DND-41 (cell line): ENCODE measurements around the gene PSMC2.
"Not testable (repeated sequence)": the region's sequence is repeated elsewhere in the genome, so short reads cannot be mapped to it uniquely, and the experiment has no call there.

Experiments
- ATAC-seq: fragments of 200-7000 bp; cut with Tn5 transposase; 3 replicates; pipeline ENCODE4 v1.9.1; 2021; ENCODE audit warnings: low read depth; ENCODE audit not compliant: insufficient read depth
- DNase-seq: peaks from one replicate; pipeline ENCODE4 v3.0.0-alpha.2; 2020
- H2AFZ ChIP-seq: 2 replicates; pipeline ENCODE4 v1.6.0; 2012; ENCODE audit warnings: low read depth, low read length
- H3K27ac ChIP-seq: 2 replicates; pipeline ENCODE4 v1.5.1; 2012; ENCODE audit warnings: low read length, inconsistent platforms
- H3K27me3 ChIP-seq: fragments of 200-600 bp; sonication (generic); 2 replicates; pipeline ENCODE4 v1.6.0; 2012; ENCODE audit warnings: low read length, mild to moderate bottlenecking, inconsistent platforms; ENCODE audit not compliant: insufficient read depth, poor library complexity
- H3K36me3 ChIP-seq: 2 replicates; pipeline ENCODE4 v1.5.1; 2012; ENCODE audit warnings: low read length, inconsistent platforms; ENCODE audit not compliant: insufficient read depth
- H3K4me1 ChIP-seq: 2 replicates; pipeline ENCODE4 v1.5.1; 2012; ENCODE audit warnings: mild to moderate bottlenecking, low read length; ENCODE audit not compliant: insufficient read depth
- H3K4me2 ChIP-seq: 2 replicates; pipeline ENCODE4 v1.6.0; 2012; ENCODE audit warnings: mild to moderate bottlenecking, moderate library complexity, low read length, inconsistent platforms; ENCODE audit not compliant: insufficient read depth
- H3K4me3 ChIP-seq, 2 experiments: fragments of 200-600 bp in 1 of 2; shearing (Covaris generic) in 1 of 2; 2 replicates each; pipeline ENCODE4 v1.5.1; 2012 to 2016; ENCODE audit warnings: inconsistent platforms in 2 of 2, low read length in 2 of 2, mild to moderate bottlenecking in 2 of 2, low read depth in 1 of 2, moderate library complexity in 1 of 2
- H3K79me2 ChIP-seq: 2 replicates; pipeline ENCODE4 v1.6.0; 2012; ENCODE audit warnings: low read length, inconsistent platforms; ENCODE audit not compliant: insufficient read depth
- H3K9ac ChIP-seq: 2 replicates; pipeline ENCODE4 v1.6.0; 2012; ENCODE audit warnings: low read depth, mild to moderate bottlenecking, inconsistent platforms, low read length, moderate library complexity
- H3K9me3 ChIP-seq: 2 replicates; pipeline ENCODE4 v1.5.1; 2012; ENCODE audit warnings: low read length, moderate library complexity, mild to moderate bottlenecking, inconsistent platforms; ENCODE audit not compliant: insufficient read depth, severe bottlenecking
- H4K20me1 ChIP-seq: 2 replicates; pipeline ENCODE4 v1.6.0; 2012; ENCODE audit warnings: low read length; ENCODE audit not compliant: insufficient read depth
- CTCF ChIP-seq: IDR thresholded peaks from 2 replicates; pipeline ENCODE4 v1.5.1; 2012; ENCODE audit warnings: borderline replicate concordance, low read length, moderate library complexity, mild to moderate bottlenecking; ENCODE audit not compliant: poor library complexity, severe bottlenecking; ENCODE audit errors: extremely low read depth
- EZH2 ChIP-seq: IDR thresholded peaks from 3 replicates; pipeline ENCODE4 v1.6.1; 2012; ENCODE audit warnings: borderline replicate concordance, low read depth, mild to moderate bottlenecking, moderate library complexity, low read length, inconsistent platforms; ENCODE audit not compliant: severe bottlenecking

Gene PSMC2

DNA sequence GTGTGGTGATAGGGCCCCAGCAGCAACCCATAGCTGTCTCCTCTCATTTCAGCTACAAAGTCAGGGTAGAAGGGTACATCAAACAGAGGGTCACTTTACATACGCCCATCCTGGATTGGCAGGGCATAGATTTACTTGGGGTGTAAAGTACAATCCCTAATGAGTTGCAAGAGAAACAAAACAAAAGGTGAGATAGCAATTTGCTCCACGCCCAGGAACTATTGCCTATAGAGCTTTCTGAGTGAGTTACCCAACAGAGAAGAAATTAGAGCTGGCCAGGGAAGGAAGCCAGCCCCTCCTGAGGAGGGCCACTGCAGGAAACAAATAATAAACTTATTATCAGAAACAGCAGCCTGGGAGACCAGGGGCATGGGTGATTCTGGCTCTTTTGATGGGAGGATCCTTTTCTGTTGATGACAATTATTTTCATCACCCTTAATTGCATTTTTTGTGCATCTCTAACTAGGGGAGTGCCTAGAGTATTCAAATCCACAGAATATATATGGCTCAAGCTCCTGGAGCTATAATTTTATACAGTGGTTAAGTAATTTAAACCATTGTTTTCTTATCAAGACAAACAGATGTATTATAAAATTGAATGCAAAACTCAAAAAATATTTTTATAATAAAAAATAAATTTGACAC lies 51.2 kb downstream of the PSMC2 start:
- DNase-seq (no peak), ATAC-seq (no peak)
- Histone ChIP-seq H3K36me3 (no peaks in the 10 kb centered on the region), H3K79me2 (no peaks in the 10 kb centered on the region), H3K27me3 (no peaks in the 10 kb centered on the region), H3K9me3 (no peaks in the 10 kb centered on the region), H2AFZ (no peak overlapping the region), H3K4me3 (no peak overlapping the region), H3K9ac (no peak overlapping the region), H3K27ac (no peak overlapping the region), H3K4me1 (no peaks in the 10 kb centered on the region), H4K20me1 (no peaks in the 10 kb centered on the region), H3K4me2 (no peak overlapping the region)
- TF ChIP-seq CTCF (no peak), EZH2 (no peak)

- not testable (repeated sequence) for DNase-seq, H2AFZ ChIP-seq, H3K36me3 ChIP-seq
These were observed 52.2 kb downstream of the PSMC2 start for GRCh38 chr7:103399687-103400086.

GRCh38 chr7:103405789-103406613 lies 58.6 kb downstream of the PSMC2 start:
- not testable (repeated sequence) for H3K9me3 ChIP-seq, H3K36me3 ChIP-seq, H3K9ac ChIP-seq, ATAC-seq, H3K27ac ChIP-seq, H3K4me1 ChIP-seq, H3K79me2 ChIP-seq, H3K4me2 ChIP-seq, H4K20me1 ChIP-seq, H3K27me3 ChIP-seq, H3K4me3 ChIP-seq, H2AFZ ChIP-seq
- peak; percentile 21 for DNase-seq

More at GRCh38 chr7:103399687-103400086, 52.2 kb downstream of the PSMC2 start:
- not testable (repeated sequence) for H3K79me2 ChIP-seq, H3K4me1 ChIP-seq, H3K4me3 ChIP-seq, H3K9me3 ChIP-seq, H3K27ac ChIP-seq, H3K9ac ChIP-seq, H4K20me1 ChIP-seq, H3K4me2 ChIP-seq, ATAC-seq, H3K27me3 ChIP-seq

GRCh38 chr7:103412151-103412550 lies 64.7 kb downstream of the PSMC2 start:
- Histone ChIP-seq H3K4me3 (no peak overlapping the region), H3K9ac (no peak overlapping the region), H3K79me2 (no peaks in the 10 kb centered on the region), H3K27me3 (peaks cover 14% of the 10 kb centered on the region), H3K27ac (no peak overlapping the region), H3K9me3 (no peaks in the 10 kb centered on the region), H3K36me3 (no peaks in the 10 kb centered on the region), H3K4me2 (no peak overlapping the region), H4K20me1 (no peaks in the 10 kb centered on the region), H3K4me1 (no peaks in the 10 kb centered on the region), H2AFZ (no peak overlapping the region)
- no peak for DNase-seq
- no peak for TF ChIP-seq EZH2
- TF ChIP-seq CTCF, result no peak
- ATAC-seq, result no peak
